Lung microvascular endothelial cell (primary cell): ENCODE measurements around the gene COL4A2. TPM values are rescaled to one million over a fixed set of nuclear protein-coding genes. Genes with fewer than 3 reads are reported as not detected.
"Not testable (repeated sequence)": the region's sequence is repeated elsewhere in the genome, so short reads cannot be mapped to it uniquely, and the experiment has no call there.

Experiments used
- DNase-seq, 2 donors: peaks; one replicate each; pipeline versions ENCODE4 v3.0.0 to v3.0.0-alpha.2; 2010; ENCODE audit warnings: low read depth in 2 of 2
- total RNA-seq: library from RNA; depleted of rRNA; stranded (reverse); fragments of >200 nt; gene quantifications from 2 replicates; pipeline ENCODE4 v1.2.1, GENCODE V29; 2014

The COL4A2 gene
- total RNA-seq, 1 donor from 2014 or later = 728 TPM

GRCh38 chr13:110470272-110471009, 163.4 kb downstream of the COL4A2 start:
- DNase-seq = peak; percentile 53 to 94

- peak in 1 of 2 donors; percentile 73 for DNase-seq
These were observed 164.2 kb downstream of the COL4A2 start for GRCh38 chr13:110471156-110471832.

DNA sequence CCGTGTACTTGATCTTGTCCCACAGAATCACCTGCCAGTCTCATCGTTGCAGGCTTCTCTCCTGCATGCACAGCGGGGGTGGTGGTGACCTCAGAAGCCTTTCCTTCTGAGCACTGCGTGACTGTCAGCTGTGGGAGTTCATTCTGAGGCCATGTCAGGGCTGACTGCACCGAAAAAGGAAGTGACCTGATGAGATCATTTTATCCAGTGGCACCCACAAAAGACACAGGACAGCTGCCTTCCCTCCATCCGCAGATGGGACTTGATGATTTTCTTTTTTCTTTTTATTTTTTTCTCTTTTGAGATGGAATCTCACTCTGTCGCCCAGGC, 164.7 kb downstream of the COL4A2 start:
- peak; percentile 78 to 90 for DNase-seq

DNA sequence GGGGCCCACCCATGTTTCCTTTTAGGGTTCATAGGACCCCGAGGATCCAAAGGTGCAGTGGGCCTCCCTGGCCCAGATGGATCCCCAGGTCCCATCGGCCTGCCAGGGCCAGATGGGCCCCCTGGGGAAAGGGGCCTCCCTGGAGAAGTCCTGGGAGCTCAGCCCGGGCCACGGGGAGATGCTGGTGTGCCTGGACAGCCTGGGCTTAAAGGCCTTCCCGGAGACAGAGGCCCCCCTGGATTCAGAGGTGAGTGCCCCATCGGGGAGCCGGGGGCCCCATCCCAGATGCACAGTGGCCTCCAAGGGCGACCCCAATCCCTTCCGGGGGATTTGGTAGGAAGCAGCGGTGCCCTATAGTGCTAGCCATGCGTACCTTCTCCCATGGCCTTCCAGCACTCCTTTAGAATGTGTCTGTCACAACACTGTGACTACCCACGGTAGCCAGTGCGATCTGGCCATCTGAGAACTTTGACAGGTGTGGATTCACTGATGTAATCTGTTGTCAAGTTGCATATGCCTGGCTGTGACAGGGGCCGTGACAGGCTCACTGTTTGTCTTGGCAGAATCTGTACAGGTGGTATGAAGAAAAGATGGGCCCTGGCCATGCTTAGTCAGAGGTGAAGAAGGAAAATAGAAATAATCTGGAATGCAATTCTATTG, 165.9 kb downstream of the COL4A2 start:
- DNase-seq = no peak

DNA sequence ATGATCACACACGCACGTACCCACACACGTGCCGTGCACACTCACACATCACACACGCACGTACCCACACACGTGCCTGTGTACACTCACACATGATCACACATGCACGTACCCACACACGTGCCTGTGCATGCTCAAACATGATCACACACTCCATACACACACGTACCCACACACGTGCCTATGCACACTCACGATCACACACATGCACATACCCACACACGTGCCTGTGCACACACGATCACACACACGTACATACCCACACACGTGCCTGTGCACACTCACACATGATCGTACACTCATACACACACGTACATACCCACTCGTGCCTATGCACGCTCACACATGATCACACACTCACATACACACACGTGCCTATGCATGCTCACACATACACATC, 167.6 kb downstream of the COL4A2 start:
- no peak for DNase-seq

DNA sequence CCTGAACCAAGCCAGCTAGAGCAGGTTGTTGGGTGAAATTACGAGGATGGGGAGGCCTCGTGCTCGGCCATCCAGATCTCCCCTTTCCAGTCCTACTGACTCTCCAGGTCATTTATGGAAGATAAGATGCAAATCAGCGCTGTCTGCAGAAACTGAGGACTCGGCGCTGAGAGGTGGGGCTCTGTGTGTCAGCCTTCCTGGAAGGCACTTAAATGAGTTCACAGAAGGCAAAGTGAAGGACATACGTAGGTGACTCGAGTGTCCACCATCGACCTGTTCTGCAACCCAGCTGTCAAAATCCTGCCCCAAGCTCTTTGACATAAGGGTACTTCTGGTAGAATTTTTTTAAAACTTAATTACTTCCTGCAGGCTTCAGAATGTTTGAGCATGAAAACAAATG, 168.0 kb downstream of the COL4A2 start:
- DNase-seq = no peak

DNA sequence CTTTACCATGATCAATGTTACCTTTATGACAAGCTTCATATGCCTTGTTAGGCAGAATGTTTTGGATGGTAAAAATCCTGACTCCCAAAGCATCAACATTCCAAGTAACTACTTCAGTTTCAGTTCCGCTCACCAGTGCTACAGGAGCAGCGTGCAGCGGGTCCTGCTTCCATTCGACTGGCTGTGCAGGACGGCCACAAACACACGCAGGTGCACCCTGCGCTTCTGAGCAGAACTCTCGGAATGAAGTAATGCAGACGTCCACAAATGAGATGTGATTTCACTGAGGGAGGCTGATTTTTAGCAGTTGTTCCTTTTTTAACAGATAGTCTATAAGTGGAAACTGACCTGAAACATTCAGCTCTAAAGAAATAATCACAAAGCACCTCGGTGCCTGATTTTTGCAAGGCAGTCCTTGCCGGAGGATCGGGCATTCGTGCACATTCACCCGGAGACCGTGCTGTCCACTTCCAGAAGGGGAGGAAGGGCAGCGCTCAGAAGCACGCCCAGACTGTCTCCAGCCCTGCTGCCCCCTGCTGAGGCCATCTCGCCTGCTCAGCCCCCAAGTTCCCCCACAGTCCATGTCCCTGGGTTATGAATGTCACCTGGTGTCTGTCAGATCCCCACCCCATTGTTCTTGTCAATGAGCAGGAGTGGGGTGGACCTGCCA, 168.6 kb downstream of the COL4A2 start:
- no peak for DNase-seq

DNA sequence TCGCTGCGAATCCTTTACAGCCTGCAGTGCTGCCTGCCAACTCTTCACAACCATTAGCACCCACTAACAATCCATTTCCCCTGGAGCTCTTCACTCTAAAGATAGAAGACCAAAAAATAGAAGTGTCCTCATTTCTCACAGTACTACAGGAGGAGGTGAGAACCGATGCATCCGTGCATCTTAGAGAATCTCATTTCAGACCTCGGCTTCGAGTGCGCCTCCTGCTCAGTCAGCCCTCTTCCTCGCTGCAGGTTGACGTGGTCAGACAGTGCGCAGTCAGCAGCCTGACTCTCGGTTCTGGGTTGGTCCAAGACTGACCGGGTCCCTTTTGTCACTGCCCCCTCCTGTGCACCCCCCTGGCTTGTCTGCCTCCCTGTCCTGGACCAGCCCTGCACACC, 169.1 kb downstream of the COL4A2 start:
- DNase-seq = no peak

DNA sequence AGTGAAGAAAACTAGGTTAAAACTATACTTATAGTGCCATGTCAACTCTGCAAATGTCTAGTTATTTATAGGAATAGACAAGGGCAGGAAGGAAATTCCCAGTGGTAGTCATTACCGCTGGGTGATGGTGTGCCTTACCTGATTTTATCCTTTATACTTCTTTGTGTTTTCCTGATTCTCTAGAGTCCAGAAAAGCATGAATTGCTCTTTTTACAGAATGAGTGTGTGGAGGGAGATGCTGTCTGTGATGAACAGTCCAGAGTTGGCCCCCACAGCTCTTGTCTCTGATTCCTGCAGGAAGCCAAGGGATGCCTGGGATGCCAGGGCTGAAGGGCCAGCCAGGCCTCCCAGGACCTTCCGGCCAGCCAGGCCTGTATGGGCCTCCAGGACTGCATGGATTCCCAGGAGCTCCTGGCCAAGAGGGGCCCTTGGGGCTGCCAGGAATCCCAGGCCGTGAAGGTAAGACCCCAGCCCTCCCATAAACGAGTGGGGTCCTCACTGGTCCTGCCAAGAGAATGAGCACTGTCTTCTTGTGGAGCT, 170.7 kb downstream of the COL4A2 start:
- peak; percentile 34 to 57 for DNase-seq

DNA sequence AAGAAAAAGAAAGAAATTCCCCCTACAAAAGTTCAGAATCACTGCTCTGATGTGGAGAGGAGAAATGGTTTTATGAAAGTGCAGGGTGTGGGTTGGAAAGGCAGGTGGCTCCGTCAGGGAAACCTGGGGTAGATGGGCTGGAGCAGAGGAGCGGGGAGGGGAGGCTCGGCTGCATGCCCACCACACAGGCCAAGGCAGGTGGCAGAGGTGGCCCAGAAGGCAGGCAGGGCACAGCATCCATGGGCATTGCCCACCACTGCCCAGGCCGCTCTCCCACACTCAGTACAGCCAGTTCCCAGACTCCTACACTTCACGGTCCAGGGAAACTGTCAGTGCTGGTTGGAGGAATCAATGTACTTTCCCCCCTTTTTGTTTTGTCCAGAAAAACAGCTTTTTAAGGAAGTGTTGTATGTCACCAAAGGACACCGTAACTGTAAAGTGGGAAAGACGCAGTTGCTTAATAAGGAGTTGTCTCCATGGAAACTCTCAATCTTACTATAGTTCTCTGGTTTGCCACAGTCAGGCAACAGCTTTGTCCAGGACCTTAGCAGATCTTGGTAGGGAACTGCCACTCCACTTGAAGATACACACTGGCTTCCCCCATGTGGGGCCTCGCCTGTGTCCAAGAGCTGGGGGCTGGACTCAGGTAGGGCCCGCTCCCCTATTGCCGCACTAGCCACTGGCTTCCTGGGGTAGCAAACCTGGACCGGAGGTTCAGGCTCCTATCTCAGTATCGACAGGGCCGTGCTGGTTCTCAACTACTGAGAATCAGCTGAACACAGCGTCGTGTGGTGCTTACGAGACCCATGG, 171.5 kb downstream of the COL4A2 start:
- DNase-seq = no peak

DNA sequence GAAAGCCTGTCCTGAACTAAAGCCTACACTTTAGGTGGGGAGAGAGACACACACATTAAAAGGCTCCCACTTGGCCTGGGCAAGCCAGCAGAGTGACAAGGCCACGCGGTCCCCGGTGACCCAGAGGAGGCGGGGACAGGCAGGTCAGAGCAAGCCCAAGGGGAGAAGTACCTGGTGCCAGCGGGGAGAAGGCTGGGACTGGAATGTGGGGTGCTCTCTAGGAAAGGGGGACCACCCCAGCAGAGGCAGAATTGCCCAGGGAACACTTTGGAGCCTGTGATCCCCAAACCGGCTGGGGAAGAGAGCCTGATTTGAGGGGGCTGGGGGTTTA, 172.1 kb downstream of the COL4A2 start:
- no peak for DNase-seq

DNA sequence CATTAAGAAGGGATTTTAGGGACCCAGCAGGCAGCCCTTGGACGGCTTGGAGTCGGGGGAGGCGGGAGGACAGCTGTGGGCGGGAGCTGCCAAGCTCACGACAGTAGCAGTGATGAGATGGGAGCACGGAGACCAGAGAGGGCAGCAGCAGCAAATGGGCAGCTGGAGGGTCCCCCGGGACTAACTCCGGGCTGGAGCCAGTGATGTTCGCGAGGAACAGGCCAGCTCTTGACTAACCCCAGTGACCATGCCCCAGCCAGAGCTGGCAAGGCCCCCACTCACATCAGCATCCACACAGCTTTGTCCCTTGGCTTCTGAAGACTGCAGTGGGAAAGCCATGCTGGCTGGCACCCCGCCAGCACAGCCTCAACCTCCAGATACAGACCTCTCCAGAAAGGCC, 172.6 kb downstream of the COL4A2 start:
- DNase-seq = no peak

DNA sequence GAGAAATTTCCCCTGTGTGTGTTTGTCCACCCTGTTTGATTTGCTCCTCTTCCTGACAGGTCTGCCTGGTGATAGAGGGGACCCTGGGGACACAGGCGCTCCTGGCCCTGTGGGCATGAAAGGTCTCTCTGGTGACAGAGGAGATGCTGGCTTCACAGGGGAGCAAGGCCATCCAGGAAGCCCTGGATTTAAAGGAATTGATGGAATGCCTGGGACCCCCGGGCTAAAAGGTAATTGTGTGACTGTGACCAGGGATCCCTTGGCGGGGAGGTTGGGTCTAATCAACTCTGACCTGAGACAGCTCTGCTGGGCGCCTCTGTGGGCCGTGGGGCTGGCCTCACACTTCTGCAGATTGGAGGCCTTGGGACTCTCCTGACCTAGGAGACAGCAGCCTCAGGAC, 173.1 kb downstream of the COL4A2 start:
- DNase-seq = no peak

DNA sequence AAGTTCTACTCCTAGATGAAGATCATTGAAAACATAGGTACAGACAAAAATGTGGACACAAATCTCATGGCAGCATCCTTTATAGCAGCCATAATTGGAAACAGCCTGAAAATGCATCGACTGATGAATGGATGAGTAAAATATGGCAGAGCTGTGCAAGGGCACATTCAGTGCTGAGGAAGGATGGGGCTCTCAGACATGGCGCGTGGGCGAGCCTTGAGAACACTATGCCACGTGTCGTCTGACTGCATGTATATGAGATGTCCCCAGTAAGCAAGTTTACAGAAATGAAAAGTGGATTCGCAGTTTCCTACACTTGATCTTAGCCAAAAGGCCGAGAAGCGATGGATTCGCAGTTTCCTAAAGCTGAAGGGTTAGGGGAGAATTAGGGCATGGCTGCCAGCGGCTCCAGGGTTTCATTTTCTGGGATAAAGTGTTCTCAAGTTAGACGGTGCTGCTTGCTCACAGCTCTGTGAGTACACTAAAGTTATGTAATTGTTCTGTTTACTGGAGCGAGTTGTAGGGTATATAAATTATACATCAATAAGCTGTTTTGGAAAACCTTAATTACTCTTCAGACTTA, 176.4 kb downstream of the COL4A2 start:
- DNase-seq = no peak

- DNase-seq = no peak
These were observed 177.4 kb downstream of the COL4A2 start for GRCh38 chr13:110484290-110485048.

GRCh38 chr13:110485604-110486003, 178.5 kb downstream of the COL4A2 start:
- no peak for DNase-seq

GRCh38 chr13:110486061-110486715, 179.1 kb downstream of the COL4A2 start:
- no peak for DNase-seq

- DNase-seq = not testable (repeated sequence)
These were observed 179.8 kb downstream of the COL4A2 start for GRCh38 chr13:110486880-110487279.

DNA sequence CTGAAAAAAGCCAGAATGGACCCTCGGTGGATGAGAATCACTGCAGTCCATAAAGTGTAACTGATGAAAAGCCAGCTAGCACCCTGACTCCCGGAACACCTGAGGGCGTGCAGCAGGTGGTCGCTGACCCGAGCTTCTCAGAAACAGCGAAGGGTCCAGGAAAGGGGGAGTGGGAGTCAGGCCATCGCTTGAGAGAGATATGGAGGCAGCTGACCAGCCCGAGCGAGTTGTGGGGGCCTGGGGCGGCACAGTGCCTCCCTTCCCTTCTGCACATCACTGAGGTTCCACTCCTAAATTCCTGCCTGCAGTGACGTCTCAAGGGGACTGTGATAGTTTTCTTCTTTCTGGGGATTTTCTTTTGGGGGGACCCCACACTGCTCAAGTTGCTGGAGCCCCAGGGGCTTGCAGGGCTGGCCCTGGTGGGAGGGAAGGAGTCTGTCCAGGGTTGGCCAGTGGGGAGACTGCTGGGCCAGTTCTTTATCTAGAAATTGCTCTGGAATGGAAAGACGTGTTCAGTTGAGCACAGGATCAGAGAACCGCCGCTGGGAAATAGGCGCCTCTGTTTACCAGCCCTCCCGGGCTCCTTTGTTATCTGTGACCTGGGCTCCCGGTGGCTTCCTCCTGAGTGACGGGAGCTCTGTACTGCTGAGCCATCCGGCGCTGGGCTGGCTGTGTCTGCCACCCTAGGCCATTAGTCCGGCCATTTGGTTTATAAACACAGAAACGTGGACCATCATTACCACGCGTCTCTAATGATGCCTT, 183.1 kb downstream of the COL4A2 start:
- no peak for DNase-seq
